OCI-LY3 (cell line): ENCODE measurements around the gene UBE2D4.
A peak's percentile ranks its signal among the peaks of the same experiment; 100 is the strongest.

Source experiments
- H2AFZ ChIP-seq: fragments of 200-600, 300-600 bp; shearing (Covaris generic); 2 replicates; pipeline ENCODE4 v1.6.0; 2014; ENCODE audit warnings: antibody characterized with exemption, low read depth, low read length
- H3K27ac ChIP-seq: fragments of 200-600, 300-600 bp; sonication (generic); 2 replicates; pipeline ENCODE4 v1.5.1; 2014; ENCODE audit warnings: mild to moderate bottlenecking, low read length, moderate library complexity, mixed read lengths
- H3K27me3 ChIP-seq: fragments of 200-600, 300-600 bp; sonication (generic); 2 replicates; pipeline ENCODE4 v1.6.1; 2014; ENCODE audit warnings: low read depth, low read length, mixed read lengths
- H3K36me3 ChIP-seq: fragments of 200-600, 300-600 bp; sonication (generic); replicated peaks from 2 replicates; pipeline ENCODE3; 2014; ENCODE audit warnings: low read depth, low read length, mixed read lengths
- H3K4me1 ChIP-seq: fragments of 300-600, 200-600 bp; sonication (generic); 2 replicates; pipeline ENCODE4 v1.6.1; 2014; ENCODE audit warnings: low read length, mixed read lengths
- H3K4me2 ChIP-seq: fragments of 200-600, 300-600 bp; sonication (generic); 2 replicates; pipeline ENCODE4 v1.6.1; 2014; ENCODE audit warnings: low read length, mixed read lengths
- H3K4me3 ChIP-seq: fragments of 300-600, 200-600 bp; sonication (generic); 2 replicates; pipeline ENCODE4 v1.5.1; 2014; ENCODE audit warnings: antibody characterized with exemption, mild to moderate bottlenecking, low read length, moderate library complexity
- H3K79me2 ChIP-seq: fragments of 300-600, 200-600 bp; shearing (Covaris generic); 2 replicates; pipeline ENCODE4 v1.6.1; 2014; ENCODE audit warnings: mild to moderate bottlenecking, low read length, mixed read lengths
- H3K9ac ChIP-seq: fragments of 300-600, 200-600 bp; shearing (Covaris generic); 2 replicates; pipeline ENCODE4 v1.6.0; 2014; ENCODE audit warnings: mild to moderate bottlenecking, low read length, moderate library complexity
- H3K9me3 ChIP-seq: fragments of 200-600, 300-600 bp; shearing (Covaris generic); 2 replicates; pipeline ENCODE4 v1.6.1; 2014; ENCODE audit warnings: low read length, mixed read lengths; ENCODE audit not compliant: insufficient read depth
- H4K20me1 ChIP-seq: fragments of 200-600, 300-600 bp; sonication (generic); 2 replicates; pipeline ENCODE4 v1.6.1; 2016; ENCODE audit warnings: low read length, mixed read lengths; ENCODE audit not compliant: insufficient read depth
- EZH2phosphoT487 ChIP-seq: fragments of 200-600 bp; shearing (Covaris generic); IDR thresholded peaks from 2 replicates; pipeline ENCODE4 v1.6.1; 2018; ENCODE audit warnings: antibody characterized with exemption, mixed run types, low read depth
- TF ChIP-seq, protein P1 (sequence below): fragments of 200-600, 300-600 bp; sonication (generic); IDR thresholded peaks from 2 replicates; pipeline ENCODE4 v1.5.1; 2014; ENCODE audit warnings: antibody characterized with exemption, low read length, low read depth

UBE2D4 gene

DNA sequence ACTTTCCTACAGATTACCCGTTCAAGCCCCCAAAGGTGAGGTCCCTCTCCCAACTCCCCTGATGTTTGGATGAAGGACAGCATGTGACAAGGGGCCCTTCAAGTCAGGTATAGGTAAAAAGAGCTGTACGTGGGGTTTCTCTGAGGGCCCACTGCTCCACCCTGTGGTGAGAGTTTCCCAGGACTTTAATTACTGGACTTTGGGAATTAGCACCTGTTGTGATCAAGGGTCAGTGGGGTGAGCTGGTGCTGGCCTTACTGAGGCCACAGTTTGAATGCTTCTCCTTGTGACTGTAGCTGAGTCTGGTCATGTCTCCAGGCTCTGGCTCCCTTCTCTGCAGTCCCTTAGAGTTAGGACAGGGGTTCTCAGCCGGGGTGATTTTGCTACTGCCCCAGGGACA, 16.8 kb downstream of the UBE2D4 start:
- H2AFZ ChIP-seq: no peak overlapping the region
- H3K79me2 ChIP-seq: no peaks in the 10 kb centered on the region
- peaks cover 5% of the 10 kb centered on the region; the same call in 1 of the 2 replicates for H3K4me1 ChIP-seq
- no peak overlapping the region for H3K4me3 ChIP-seq
- no peaks in the 10 kb centered on the region for H4K20me1 ChIP-seq
- H3K9me3 ChIP-seq: no peaks in the 10 kb centered on the region
- no peaks in the 10 kb centered on the region for H3K36me3 ChIP-seq
- no peak overlapping the region for H3K9ac ChIP-seq
- H3K4me2 ChIP-seq: no peak overlapping the region
- no peaks in the 10 kb centered on the region for H3K27me3 ChIP-seq
- no peak overlapping the region for H3K27ac ChIP-seq
- TF ChIP-seq EZH2phosphoT487: no peak
- TF ChIP-seq, protein P1, sequence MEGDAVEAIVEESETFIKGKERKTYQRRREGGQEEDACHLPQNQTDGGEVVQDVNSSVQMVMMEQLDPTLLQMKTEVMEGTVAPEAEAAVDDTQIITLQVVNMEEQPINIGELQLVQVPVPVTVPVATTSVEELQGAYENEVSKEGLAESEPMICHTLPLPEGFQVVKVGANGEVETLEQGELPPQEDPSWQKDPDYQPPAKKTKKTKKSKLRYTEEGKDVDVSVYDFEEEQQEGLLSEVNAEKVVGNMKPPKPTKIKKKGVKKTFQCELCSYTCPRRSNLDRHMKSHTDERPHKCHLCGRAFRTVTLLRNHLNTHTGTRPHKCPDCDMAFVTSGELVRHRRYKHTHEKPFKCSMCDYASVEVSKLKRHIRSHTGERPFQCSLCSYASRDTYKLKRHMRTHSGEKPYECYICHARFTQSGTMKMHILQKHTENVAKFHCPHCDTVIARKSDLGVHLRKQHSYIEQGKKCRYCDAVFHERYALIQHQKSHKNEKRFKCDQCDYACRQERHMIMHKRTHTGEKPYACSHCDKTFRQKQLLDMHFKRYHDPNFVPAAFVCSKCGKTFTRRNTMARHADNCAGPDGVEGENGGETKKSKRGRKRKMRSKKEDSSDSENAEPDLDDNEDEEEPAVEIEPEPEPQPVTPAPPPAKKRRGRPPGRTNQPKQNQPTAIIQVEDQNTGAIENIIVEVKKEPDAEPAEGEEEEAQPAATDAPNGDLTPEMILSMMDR: 0 out of 2 replicates have a peak, but pooled peaks have one; percentile 10

DNA sequence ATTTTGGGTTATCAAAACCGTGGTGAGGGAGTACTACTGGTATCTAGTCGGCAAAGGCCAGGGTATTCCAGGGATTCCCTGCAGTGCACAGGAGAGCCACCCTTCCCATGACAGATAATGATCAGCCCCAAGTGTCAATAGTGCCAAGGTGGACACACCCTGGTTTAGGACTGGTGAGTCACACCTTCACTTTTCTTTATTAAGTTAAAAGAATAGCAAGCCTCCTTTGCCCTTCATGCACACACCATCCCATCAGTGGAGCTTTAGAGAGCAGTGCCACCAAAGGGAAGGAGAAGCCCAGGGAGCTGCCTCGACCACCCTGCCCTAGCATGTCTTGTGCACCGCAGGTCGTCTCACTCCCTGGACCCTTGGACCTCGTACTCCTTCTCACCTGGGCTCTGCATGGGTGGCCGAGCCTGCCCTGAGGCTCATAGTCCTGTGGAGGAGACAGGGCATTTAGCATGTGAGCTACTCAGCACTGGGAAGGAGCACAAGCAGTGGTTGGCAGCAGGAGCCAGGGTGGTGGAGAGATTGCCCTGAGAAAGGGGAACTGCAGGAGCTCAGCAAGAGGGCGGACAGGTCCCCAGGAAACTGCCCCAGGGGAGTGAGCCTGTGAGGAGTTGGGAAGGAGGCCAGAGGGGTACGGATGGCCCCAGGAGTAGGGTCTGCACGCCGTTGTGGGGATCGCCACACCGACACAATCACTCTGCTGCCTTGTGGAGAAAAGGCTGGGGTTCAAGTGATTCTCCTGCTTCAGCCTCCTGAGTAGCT, 17.4 kb downstream of the UBE2D4 start:
- Histone ChIP-seq H3K36me3 (no peaks in the 10 kb centered on the region), H2AFZ (no peak overlapping the region), H3K27ac (no peak overlapping the region), H3K4me3 (no peak overlapping the region), H3K9me3 (no peaks in the 10 kb centered on the region), H4K20me1 (no peaks in the 10 kb centered on the region), H3K9ac (no peak overlapping the region), H3K4me2 (no peak overlapping the region), H3K79me2 (no peaks in the 10 kb centered on the region), H3K4me1 (peaks cover 5% of the 10 kb centered on the region; the same call in 1 of the 2 replicates), H3K27me3 (no peaks in the 10 kb centered on the region)
- TF ChIP-seq, protein P1: no peak
- TF ChIP-seq EZH2phosphoT487: no peak

DNA sequence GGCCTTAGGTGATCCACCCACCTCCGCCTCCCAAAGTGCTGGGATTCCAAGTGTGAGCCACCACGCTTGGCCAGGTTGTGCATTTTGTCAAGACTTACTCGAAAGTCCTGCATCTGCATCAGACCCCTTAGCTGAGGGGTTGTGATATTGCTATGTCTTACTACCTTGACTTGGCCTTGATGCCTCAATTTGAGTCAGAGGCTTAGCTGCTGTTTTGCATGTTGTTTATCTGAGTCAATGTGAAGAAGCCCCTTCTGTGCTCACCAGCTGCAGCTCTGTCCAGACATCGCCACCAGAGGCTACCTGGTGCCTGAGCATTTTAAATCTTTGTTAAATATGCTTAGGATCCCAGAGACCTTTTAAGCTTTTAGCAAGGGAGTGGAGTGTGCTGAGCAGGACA, 18.1 kb downstream of the UBE2D4 start:
- Histone ChIP-seq H3K4me3 (no peak overlapping the region), H3K9me3 (no peaks in the 10 kb centered on the region), H3K9ac (no peak overlapping the region), H3K27me3 (no peaks in the 10 kb centered on the region), H4K20me1 (no peaks in the 10 kb centered on the region), H3K4me1 (peaks cover 5% of the 10 kb centered on the region; the same call in 1 of the 2 replicates), H2AFZ (no peak overlapping the region), H3K4me2 (no peak overlapping the region), H3K79me2 (no peaks in the 10 kb centered on the region), H3K36me3 (no peaks in the 10 kb centered on the region), H3K27ac (no peak overlapping the region)
- TF ChIP-seq EZH2phosphoT487: no peak
- TF ChIP-seq, protein P1: no peak

DNA sequence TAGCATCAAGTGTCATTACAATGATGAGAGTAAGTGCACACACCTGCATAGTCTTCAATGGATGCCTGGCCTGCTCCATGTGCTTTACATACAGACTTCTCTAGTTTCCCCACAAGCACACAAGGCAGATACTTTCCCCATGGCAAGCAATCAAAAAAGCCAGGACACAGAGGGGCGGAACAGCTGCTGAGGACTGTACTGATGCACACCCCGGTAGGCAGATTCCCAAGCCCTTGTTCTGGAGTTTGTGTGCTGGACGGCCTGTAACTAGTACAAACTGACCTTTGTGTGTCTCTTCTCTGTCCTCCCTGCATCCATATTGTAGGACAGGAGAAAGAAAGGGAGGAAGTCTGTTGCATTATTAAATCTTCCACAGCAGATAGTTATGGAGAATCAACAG, 25.8 kb downstream of the UBE2D4 start:
- H3K36me3 ChIP-seq: no peaks in the 10 kb centered on the region
- no peaks in the 10 kb centered on the region for H3K27me3 ChIP-seq
- H3K79me2 ChIP-seq: no peaks in the 10 kb centered on the region
- H4K20me1 ChIP-seq: no peaks in the 10 kb centered on the region
- no peak overlapping the region for H3K27ac ChIP-seq
- TF ChIP-seq, protein P1: no peak
- TF ChIP-seq EZH2phosphoT487: no peak
- no peak overlapping the region for H3K9ac ChIP-seq
- no peak overlapping the region for H3K4me3 ChIP-seq
- H3K4me2 ChIP-seq: no peak overlapping the region
- no peak overlapping the region for H2AFZ ChIP-seq
- no peaks in the 10 kb centered on the region for H3K4me1 ChIP-seq
- H3K9me3 ChIP-seq: no peaks in the 10 kb centered on the region
